Esophagus muscularis mucosa (tissue), 4 donors: Measurements from ENCODE around the gene PLEKHM1. TPM values are rescaled to one million over a fixed set of nuclear protein-coding genes. Genes with fewer than 3 reads are reported as not detected.
"Not testable (repeated sequence)": the region's sequence is repeated elsewhere in the genome, so short reads cannot be mapped to it uniquely, and the experiment has no call there.

Experiments used
- DNase-seq: peaks from one replicate; pipeline ENCODE4 v3.0.0-alpha.2; 2017; ENCODE audit errors: extremely low spot score
- H3K27ac ChIP-seq, 4 donors: fragments of 200-600 bp; sonication (generic); replicated peaks in 1 of 4; 1 replicate in 3 of 4; 2 replicates in 1 of 4; pipeline ENCODE4 v1.5.1; 2016 to 2019; ENCODE audit warnings: mild to moderate bottlenecking in 1 of 4
- H3K27me3 ChIP-seq, 4 donors: fragments of 200-600 bp; sonication (generic); one replicate each; pipeline versions ENCODE4 v1.5.1 to v1.6.0; 2016 to 2019
- H3K36me3 ChIP-seq, 4 donors: fragments of 200-600 bp; sonication (generic); one replicate each; pipeline ENCODE4 v1.5.1; 2016 to 2019
- H3K4me1 ChIP-seq, 4 donors: fragments of 200-600 bp; sonication (generic); one replicate each; pipeline ENCODE4 v1.5.1; 2016 to 2019
- H3K4me3 ChIP-seq, 4 donors: fragments of 200-600 bp; sonication (generic); 1 replicate in 2 of 4; 2 replicates in 2 of 4; pipeline ENCODE4 v1.5.1; 2016 to 2019; ENCODE audit warnings: mild to moderate bottlenecking in 4 of 4, moderate library complexity in 1 of 4
- H3K9me3 ChIP-seq, 4 donors: fragments of 200-600 bp; sonication (generic); 1 replicate in 3 of 4; 2 replicates in 1 of 4; pipeline ENCODE4 v1.5.1; 2016 to 2019
- EP300 ChIP-seq: sonication (generic); formaldehyde crosslinking; IDR thresholded peaks from one replicate; pipeline ENCODE4 v1.6.1; 2017; ENCODE audit warnings: antibody characterized with exemption
- POLR2A ChIP-seq: fragments of 450-650 bp; IDR thresholded peaks from one replicate; pipeline ENCODE4 v1.6.1; 2017; ENCODE audit warnings: antibody characterized with exemption, moderate library complexity, mild to moderate bottlenecking, low read depth
- POLR2AphosphoS5 ChIP-seq, 2 donors: sonication (generic); formaldehyde crosslinking; IDR thresholded peaks; one replicate each; pipeline ENCODE4 v1.6.1; 2017; ENCODE audit warnings: antibody characterized with exemption in 2 of 2
- WGBS: methylation state at CpG from one replicate; pipeline ENCODE4 v1.1.5; 2018; 5-methylcytosine and 5-hydroxymethylcytosine counted together
- intact Hi-C: fragments of 100-400 bp; cut with DNase I; formaldehyde crosslinking; loops from one replicate; pipeline ENCODE4 v1.15.1; 2023
- total RNA-seq, 4 donors: library from RNA; depleted of rRNA; stranded (reverse); fragments of >200 nt; gene quantifications; one replicate each; pipeline versions ENCODE4 v1.1.0 to v1.2.1, GENCODE V29; 2016
- TF ChIP-seq, protein P1 (sequence below), 3 experiments: fragments of 200-600 bp in 2 of 3; fragments of 450-650 bp in 1 of 3; sonication (generic) in 2 of 3; IDR thresholded peaks; one replicate each; pipeline ENCODE4 v1.5.1; 2017 to 2019; ENCODE audit warnings: antibody characterized with exemption in 3 of 3, mild to moderate bottlenecking in 2 of 3, moderate library complexity in 1 of 3

PLEKHM1 gene
- total RNA-seq, 4 donors from 2014 or later: 28.5 to 38.0 (median 36.0) TPM

DNA sequence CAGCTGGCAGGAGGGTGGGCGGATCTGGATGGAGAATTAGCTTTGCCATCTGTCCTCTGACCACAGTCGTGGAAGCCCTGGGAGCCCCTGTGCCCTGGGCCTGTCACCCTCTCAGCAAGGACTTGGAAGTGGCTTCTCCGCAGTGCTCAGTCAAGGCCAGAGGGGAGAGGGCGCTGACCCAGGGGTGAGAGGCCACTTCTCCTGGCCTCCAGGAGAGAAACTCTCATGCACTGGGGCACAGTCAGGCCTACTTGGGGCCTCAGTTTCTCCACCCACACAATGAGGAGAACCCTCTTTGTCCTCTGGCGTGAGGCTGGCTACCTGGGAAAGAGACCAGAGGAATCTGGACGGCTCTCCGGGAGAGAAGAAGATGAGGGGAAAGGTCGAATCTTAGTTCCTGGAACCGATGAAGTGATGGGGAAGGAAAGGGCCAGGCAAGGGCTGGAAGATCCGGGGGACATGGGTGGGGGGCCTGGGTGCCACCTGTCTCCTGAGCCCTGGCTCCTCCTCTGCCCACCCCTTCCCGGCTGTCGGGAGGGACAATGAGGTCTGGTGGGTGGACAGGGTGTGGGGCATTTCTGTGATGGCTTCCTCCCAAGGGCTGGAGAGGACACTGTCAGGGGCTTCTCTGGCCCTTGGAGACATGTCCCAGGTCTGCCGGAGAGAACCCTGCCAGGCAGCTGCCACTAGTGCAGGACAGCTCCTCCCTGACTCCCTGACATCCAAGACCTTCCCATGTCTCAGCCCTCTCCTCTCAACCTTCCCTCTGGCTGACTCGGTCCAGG lies 48.8 kb downstream of the PLEKHM1 start:
- WGBS: 83% methylated on average over 13 of the region's 14 CpGs
- TF ChIP-seq EP300 (no peak), POLR2AphosphoS5 (IDR thresholded peaks at IDR 0.05) (no peak), POLR2A (no peak)
- TF ChIP-seq, protein P1, sequence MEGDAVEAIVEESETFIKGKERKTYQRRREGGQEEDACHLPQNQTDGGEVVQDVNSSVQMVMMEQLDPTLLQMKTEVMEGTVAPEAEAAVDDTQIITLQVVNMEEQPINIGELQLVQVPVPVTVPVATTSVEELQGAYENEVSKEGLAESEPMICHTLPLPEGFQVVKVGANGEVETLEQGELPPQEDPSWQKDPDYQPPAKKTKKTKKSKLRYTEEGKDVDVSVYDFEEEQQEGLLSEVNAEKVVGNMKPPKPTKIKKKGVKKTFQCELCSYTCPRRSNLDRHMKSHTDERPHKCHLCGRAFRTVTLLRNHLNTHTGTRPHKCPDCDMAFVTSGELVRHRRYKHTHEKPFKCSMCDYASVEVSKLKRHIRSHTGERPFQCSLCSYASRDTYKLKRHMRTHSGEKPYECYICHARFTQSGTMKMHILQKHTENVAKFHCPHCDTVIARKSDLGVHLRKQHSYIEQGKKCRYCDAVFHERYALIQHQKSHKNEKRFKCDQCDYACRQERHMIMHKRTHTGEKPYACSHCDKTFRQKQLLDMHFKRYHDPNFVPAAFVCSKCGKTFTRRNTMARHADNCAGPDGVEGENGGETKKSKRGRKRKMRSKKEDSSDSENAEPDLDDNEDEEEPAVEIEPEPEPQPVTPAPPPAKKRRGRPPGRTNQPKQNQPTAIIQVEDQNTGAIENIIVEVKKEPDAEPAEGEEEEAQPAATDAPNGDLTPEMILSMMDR (IDR thresholded peaks at IDR 0.05): no peak
- DNase-seq: no peak

DNA sequence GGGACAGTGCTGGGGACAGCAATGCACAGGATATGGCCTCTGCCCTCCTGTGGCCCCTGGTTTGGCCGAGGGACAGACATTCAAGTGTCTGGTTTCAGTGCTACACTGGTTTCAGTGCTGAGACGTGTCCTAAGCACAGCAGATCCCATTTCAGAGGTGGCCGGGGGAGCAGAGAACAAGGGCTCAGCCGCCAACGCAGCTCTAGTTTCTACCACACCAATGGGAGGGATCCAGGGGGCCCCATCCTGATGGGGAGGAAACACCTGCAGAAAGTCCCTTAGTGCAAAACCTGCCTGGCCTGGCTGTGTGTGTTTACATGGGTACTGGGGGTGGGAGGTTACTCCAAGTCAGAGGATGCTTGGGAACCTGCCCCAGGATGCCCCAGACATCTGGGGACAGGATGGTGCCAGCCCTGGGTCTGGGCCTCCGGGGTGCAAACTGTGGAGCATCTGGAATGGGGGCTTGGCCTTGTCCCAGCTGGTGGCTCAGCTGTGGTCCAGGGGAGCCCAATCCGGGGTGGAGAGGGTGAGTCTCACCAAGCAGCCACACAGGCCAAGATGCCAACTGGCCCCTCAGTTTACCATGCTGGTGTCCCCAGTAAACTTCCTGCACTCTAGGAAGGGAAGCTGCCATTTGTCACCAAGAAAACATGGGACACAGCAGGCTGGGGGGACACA lies 49.5 kb downstream of the PLEKHM1 start:
- H3K27me3 ChIP-seq, H3K4me3 ChIP-seq, H3K9me3 ChIP-seq, H3K27ac ChIP-seq, DNase-seq, intact Hi-C loops: not testable (repeated sequence)
- 86% methylated on average over 3 of the region's 7 CpGs for WGBS
- peaks cover 0 to 15% (median 2%) of the 10 kb centered on the region in 4 donors for H3K4me1 ChIP-seq
- peaks cover 34 to 76% (median 62%) of the 10 kb centered on the region in 4 donors for H3K36me3 ChIP-seq

More for the DNA sequence above, 48.8 kb downstream of the PLEKHM1 start:
- no peak overlapping the region for H3K27ac ChIP-seq
- peaks cover 32 to 73% (median 54%) of the 10 kb centered on the region in 4 donors for H3K36me3 ChIP-seq
- peaks cover 0 to 15% (median 3%) of the 10 kb centered on the region in 4 donors for H3K4me1 ChIP-seq
- H3K9me3 ChIP-seq: no peaks in the 10 kb centered on the region
- no peaks in the 10 kb centered on the region for H3K27me3 ChIP-seq
- no peak overlapping the region for H3K4me3 ChIP-seq
- intact Hi-C loops: no loop called here

DNA sequence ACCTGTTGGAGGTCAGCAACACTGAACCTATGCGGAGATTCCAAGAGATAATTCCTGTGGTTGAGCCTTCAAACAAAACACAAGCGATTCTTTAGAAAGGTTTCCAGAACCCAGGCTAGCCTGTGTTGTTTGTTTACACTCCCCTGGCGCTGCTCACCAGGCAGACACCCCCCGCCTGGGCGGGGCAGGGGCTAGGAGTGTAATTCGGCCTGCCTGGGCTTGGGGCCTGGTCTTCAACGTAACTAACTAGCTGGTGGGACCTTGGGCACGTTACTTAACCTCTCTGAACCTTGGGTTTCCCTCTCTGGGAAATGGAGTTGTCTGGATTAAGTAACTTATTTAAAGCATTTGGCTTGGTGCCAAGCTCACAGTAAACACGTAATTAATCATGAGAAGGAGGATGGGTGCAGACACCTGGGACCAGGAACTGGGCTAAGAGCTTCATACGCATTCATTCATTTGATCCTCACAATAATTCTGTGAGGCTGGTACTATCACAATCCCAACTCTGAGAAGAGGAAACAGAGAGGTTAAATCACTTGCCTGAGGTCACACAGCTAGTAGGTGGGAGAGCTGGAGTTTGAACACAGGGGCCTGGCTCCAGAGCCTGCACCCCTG lies 50.3 kb downstream of the PLEKHM1 start:
- TF ChIP-seq EP300 (no peak), POLR2AphosphoS5 (IDR thresholded peaks at IDR 0.05) (no peak), POLR2A (no peak)
- intact Hi-C loops: no loop called here
- Histone ChIP-seq H3K4me3 (no peak overlapping the region), H3K9me3 (no peaks in the 10 kb centered on the region), H3K4me1 (peaks cover 0 to 12% (median 2%) of the 10 kb centered on the region in 4 donors), H3K36me3 (peaks cover 32 to 76% (median 64%) of the 10 kb centered on the region in 4 donors), H3K27ac (no peak overlapping the region), H3K27me3 (no peaks in the 10 kb centered on the region)
- no peak for DNase-seq
- 62% methylated on average over 9 of the region's 10 CpGs for WGBS

DNA sequence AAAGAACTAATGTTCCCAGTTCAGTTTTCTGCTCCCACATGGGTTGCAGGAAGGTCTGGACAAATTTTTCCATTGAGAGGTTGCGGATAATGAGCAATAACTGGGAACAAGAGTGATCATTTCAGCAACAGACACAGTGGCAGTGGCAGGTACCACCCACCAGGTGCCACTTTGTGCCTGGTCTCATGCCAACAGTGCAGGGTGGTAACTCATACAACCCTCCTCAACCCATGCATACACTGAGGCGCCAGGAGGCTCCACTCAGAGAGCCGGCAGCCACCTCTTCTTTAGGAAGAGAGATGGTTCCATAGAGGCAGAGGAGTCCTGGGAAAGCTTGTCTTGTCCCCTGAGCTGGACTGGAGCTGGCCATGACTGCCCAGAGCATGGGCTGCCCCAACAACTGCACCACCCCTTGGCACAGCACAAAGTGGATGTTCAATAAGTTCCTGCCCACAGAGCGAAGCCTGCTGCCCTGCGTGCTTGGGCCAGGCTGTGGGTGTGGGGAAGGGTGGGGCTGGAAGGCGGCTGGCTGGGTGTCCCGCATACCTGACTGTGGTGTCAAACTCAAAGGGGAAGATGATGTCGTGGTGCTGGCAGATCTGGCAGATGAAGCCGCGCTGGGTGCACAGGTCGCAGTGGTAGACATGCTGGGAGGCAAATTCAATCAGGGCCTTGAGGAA lies 51.5 kb downstream of the PLEKHM1 start:
- Histone ChIP-seq H3K27ac (no peak overlapping the region), H3K27me3 (no peaks in the 10 kb centered on the region), H3K36me3 (peaks cover 27 to 78% (median 55%) of the 10 kb centered on the region in 4 donors), H3K4me1 (peaks cover 0 to 9% (median 2%) of the 10 kb centered on the region in 4 donors), H3K9me3 (no peaks in the 10 kb centered on the region), H3K4me3 (no peak overlapping the region)
- 90% methylated on average over 10 of the region's 11 CpGs for WGBS
- TF ChIP-seq POLR2AphosphoS5 (IDR thresholded peaks at IDR 0.05): no peak
- no peak for TF ChIP-seq EP300
- no peak for TF ChIP-seq POLR2A
- TF ChIP-seq, protein P1 (IDR thresholded peaks at IDR 0.05): no peak
- no peak for DNase-seq
- intact Hi-C loops: no loop called here

DNA sequence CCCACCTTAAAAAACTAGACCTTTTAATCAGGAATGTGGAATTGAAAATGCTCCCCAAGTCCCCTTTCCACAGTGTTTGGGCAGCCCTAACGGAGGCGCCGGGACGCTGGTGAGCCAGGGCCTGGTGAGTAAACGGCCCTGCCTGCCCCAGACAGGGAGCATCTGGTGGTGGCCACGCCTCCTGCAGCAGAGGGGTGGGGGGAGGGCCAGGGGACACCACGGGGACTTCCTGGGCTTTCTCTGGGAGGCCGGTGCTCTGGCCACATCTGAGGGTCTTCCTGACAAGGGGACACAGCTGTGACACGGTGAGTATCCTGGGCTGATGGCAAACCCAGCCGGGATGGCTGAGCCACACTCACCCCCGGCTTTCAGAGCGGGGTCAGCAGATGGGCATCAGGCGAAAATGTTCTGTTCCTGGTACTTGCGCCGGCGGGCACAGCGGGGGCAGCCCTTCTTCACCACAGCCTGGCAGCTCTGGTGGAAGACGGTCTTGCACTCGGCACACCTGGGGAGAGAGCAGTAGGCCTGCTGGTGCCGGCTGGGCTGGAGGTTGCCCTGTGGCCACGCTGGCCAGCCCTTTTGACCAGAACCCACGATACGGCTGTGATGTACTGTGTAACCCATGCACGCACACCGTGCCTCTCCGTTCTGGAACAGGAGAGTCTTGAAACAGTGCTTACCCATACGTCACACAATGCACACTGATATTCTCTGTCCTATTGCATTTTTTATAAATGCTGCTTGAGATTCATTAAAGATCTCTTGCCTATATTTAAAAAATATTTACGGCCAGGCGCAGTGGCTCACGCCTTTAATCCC lies 52.8 kb downstream of the PLEKHM1 start:
- intact Hi-C loops: no loop called here
- DNase-seq: no peak
- Histone ChIP-seq H3K4me1 (peaks cover 7 to 15% (median 11%) of the 10 kb centered on the region in 4 donors), H3K27me3 (peaks cover 0 to 10% (median 0%) of the 10 kb centered on the region in 4 donors), H3K36me3 (peaks cover 27 to 78% (median 51%) of the 10 kb centered on the region in 4 donors), H3K9me3 (no peaks in the 10 kb centered on the region), H3K4me3 (no peak overlapping the region), H3K27ac (no peak overlapping the region)
- 84% methylated on average over 21 of the region's 30 CpGs for WGBS
- TF ChIP-seq POLR2A (no peak), POLR2AphosphoS5 (IDR thresholded peaks at IDR 0.05) (no peak), EP300 (no peak)
- TF ChIP-seq, protein P1 (IDR thresholded peaks at IDR 0.05): no peak
